Measurements from ENCODE around the gene CENPK.
"Not testable (repeated sequence)": the region's sequence is repeated elsewhere in the genome, so short reads cannot be mapped to it uniquely, and the experiment has no call there.

Gene CENPK

DNA sequence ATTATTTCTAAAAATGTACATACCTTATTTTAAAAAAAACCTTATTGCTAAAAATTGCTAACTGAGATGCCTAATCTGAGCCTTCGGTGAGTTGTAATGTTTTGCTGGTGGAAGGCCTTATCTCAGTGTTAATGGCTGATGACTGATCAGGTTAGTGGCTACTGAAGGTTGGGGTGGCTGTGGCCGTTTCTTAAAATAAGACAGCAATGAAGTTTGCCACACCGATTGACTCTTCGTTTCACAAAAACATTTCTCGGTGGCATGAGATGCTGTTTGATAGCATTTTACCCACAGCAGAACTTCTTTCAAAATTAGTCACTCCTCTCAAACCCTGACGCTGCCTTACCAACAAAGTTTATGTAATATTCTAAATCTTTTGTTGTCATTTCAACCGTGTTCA is 14.7 kb downstream of the CENPK start:
- H3K4me1 Mint-ChIP-seq (ENCODE audit: low read depth in 2 of 2): peaks cover 0 to 4% of the 10 kb centered on the region in 2 donors
- no peaks in the 10 kb centered on the region for H3K9me3 Mint-ChIP-seq
- no peak for DNase-seq
- no peak overlapping the region for H3K27ac Mint-ChIP-seq
- no peak overlapping the region for H3K4me3 Mint-ChIP-seq
- H3K27me3 Mint-ChIP-seq: no peaks in the 10 kb centered on the region
- H3K36me3 Mint-ChIP-seq (ENCODE audit: insufficient read depth): peaks cover 29% of the 10 kb centered on the region
- ATAC-seq (replicated peaks): no peak

DNA sequence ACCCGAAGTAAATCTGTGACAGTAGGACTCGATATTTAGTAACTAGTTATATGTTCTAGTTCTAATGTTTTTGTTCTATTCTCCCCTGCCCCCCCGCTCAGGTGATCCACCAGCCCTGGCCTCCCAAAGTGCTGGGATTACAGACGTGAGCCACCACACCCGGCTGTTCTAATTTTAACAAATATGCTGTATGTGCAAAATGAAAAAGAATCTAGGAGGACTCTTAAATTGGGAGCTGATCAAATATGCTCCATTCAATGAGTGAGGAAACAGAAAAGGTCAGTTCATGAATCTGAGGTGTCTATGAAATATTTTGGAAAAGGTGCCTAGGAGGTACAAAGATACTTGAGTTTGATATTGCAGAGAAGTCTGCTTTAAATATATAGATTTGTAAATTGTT is 16.8 kb downstream of the CENPK start:
- Mint-ChIP-seq H3K27ac (no peak overlapping the region), H3K9me3 (no peaks in the 10 kb centered on the region), H3K4me3 (no peak overlapping the region), H3K36me3 (ENCODE audit: insufficient read depth) (peaks cover 36% of the 10 kb centered on the region), H3K4me1 (ENCODE audit: low read depth in 2 of 2) (peaks cover 0 to 2% of the 10 kb centered on the region in 2 donors), H3K27me3 (no peaks in the 10 kb centered on the region)
- DNase-seq (no peak), ATAC-seq (replicated peaks) (no peak)

DNA sequence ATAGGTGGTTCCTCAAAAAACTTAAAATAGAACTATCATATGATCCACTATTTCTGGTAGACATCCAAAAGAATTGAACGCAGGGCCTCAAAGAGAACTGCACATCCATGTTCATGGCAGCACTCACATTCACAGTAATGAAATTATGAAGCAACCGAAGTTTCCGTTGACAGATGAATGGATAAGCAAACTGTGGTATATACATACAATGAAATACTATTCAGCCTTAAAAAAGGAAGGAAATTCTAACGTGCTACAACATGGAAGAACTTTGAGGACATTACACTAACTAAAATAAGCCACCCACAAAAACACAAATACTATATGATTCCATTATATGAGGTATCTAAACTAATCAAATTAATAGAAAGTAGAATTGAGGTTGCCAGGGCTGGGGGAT is 18.5 kb downstream of the CENPK start:
- Mint-ChIP-seq H3K4me3 (no peak overlapping the region), H3K9me3 (no peaks in the 10 kb centered on the region), H3K4me1 (ENCODE audit: low read depth in 2 of 2) (peaks cover 0 to under 1% of the 10 kb centered on the region in 2 donors), H3K27me3 (no peaks in the 10 kb centered on the region), H3K27ac (no peak overlapping the region), H3K36me3 (ENCODE audit: insufficient read depth) (peaks cover 19% of the 10 kb centered on the region)
- DNase-seq (no peak), ATAC-seq (replicated peaks) (no peak)

DNA sequence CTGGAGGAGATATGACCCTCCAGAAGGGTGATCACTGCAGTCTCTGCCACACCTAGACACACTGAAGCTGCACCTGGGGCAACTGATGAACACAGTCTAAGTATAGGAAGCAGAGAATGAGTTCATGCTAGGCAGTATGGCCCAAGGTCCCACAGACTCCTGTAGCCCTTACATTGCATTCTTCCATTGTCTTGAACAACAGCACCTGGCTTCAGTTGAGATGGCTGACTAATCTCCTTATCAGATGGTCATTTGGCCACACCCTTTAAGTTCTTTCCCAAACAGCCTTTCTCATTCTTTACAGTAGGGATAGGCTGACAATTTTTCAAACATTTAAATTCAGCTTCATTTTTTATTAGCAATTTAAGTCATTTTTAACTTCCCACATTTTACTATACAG is 23.1 kb downstream of the CENPK start:
- Mint-ChIP-seq H3K4me3 (no peak overlapping the region), H3K27me3 (no peaks in the 10 kb centered on the region), H3K27ac (peak overlapping the region; percentile 10 to 38), H3K9me3 (no peaks in the 10 kb centered on the region), H3K4me1 (ENCODE audit: low read depth in 2 of 2) (no peaks in the 10 kb centered on the region), H3K36me3 (ENCODE audit: insufficient read depth) (peaks cover 20% of the 10 kb centered on the region)
- DNase-seq: no peak
- ATAC-seq (replicated peaks): no peak

DNA sequence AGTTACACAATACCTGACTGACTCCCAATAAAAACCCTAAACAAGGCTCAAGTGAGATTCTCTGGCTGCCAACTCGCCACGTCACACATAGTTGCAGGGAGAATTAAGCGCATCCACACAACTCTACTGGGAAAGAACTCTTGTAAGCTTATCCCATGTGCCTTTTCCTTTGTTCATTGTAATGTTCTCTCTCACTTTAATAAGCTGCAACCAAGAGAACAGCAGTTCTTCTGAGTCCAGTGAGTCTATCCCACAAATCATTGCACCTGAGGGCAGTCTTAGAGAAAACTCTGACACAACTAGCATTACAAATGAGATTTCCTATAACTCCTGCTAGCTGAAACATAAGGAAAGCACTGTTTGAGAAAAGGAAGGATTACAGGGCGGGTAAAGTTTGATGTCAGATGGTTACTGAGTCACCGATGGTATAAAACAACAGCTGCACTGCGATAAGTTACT is 27.4 kb downstream of the CENPK start:
- no peak for DNase-seq
- Mint-ChIP-seq H3K36me3 (ENCODE audit: insufficient read depth) (peaks cover 20% of the 10 kb centered on the region), H3K9me3 (no peaks in the 10 kb centered on the region), H3K27ac (no peak overlapping the region), H3K4me1 (ENCODE audit: low read depth in 2 of 2) (no peaks in the 10 kb centered on the region), H3K4me3 (no peak overlapping the region), H3K27me3 (no peaks in the 10 kb centered on the region)
- ATAC-seq (replicated peaks): no peak

DNA sequence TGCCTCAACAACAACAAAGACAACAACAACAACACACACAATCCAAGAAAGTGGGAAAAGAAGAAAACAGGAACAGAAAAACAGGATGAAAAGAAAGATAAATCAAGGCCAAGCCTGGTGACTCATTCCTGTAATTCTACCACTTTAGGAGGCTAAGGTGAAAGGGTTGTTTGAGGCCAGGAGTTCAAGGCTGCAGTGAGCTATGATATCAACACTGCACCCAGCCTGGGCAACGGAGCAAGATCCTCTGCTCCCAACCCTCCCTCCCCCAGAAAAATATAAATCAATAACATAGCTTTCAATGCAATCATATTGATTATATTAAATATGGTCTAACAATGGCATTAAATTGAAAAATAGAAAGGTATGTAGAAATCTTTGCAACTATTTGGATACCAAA is 32.1 kb downstream of the CENPK start:
- Mint-ChIP-seq H3K9me3 (no peaks in the 10 kb centered on the region), H3K27ac (no peak overlapping the region), H3K36me3 (ENCODE audit: insufficient read depth) (peaks cover 15% of the 10 kb centered on the region), H3K27me3 (no peaks in the 10 kb centered on the region), H3K4me3 (no peak overlapping the region), H3K4me1 (ENCODE audit: low read depth in 2 of 2) (no peaks in the 10 kb centered on the region)
- ATAC-seq (replicated peaks) (no peak), DNase-seq (no peak)

DNA sequence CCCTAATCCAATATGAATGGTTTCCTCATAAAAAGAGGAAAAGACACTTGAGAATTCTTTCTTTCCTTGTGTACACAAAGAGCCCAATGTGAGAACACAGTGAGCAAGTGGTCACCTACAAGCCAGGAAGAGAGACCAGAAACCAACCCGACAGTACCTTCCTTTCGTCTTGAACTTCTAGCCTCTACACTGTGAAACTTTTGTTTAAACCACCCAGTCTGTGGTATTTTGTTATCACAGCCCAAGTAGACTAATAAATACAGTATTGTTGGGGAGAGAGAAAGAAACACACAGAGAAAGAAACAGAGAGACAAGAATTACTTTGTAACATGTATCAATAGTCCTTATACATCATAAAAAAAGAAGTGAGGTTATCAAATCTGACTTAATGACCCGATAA is 37.2 kb downstream of the CENPK start:
- DNase-seq (no peak), ATAC-seq (replicated peaks) (no peak)
- Mint-ChIP-seq H3K4me3 (no peak overlapping the region), H3K36me3 (ENCODE audit: insufficient read depth) (peaks cover 31% of the 10 kb centered on the region), H3K4me1 (ENCODE audit: low read depth in 2 of 2) (no peaks in the 10 kb centered on the region), H3K9me3 (no peaks in the 10 kb centered on the region), H3K27me3 (no peaks in the 10 kb centered on the region), H3K27ac (peak overlapping the region in 1 of 2 donors; percentile 6)

DNA sequence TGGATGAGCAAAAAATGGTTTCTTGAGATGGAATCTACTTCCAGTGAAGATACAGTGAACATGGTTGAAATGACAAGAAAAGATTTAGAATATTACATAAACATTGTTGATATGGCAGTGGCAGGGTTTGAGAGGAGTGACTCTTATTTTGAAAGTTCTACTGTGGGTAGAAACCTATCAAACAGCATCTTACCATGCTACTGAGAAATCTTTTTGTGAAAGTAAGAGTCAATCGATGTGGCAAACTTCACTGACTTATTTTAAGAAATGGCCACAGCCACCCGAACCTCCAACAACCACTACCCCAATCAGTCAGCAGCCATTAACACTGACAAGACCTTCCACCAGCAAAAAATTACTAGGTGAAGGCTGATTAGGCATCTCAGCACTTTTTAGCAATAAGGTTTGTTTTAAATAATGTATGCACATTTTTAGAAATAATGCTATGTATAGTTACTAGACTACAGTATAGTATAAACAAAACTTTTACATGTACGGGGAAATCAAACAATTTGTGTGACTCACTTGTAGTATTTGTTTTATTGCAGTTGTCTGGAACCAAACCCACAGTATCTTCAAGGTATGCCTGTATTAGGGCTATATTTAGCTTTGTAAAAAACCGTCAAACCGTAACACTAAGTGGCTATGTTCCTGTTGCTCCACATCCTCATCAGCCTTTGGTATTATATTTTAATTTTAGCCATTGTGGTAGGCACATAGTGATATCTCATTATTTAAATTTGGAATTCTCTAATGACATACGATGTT is 50.6 kb downstream of the CENPK start:
- ATAC-seq (replicated peaks): no peak
- Mint-ChIP-seq H3K27ac (no peak overlapping the region), H3K9me3 (no peaks in the 10 kb centered on the region), H3K4me1 (ENCODE audit: low read depth in 2 of 2) (no peaks in the 10 kb centered on the region), H3K27me3 (no peaks in the 10 kb centered on the region), H3K36me3 (ENCODE audit: insufficient read depth) (no peaks in the 10 kb centered on the region), H3K4me3 (no peak overlapping the region)
- no peak for DNase-seq

DNA sequence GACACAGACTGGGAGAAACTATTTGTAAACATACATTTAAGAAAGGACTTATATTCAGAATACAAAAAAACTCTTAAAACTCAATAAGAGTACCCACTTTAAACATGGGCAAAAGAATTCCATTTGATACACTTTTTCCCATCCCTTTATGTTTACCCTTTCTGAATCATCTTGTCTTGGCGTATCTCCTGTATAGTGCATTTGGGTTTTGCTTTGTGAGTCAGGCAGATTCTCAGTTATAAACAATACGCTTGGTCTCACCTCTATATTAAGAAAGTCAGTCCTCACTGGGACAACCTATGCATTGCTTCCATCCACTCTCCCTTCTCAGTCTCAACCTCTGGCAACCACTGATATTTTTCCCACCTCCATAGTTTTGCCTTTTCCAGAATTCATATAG is 54.0 kb downstream of the CENPK start:
- Mint-ChIP-seq H3K27ac (no peak overlapping the region), H3K4me1 (ENCODE audit: low read depth in 2 of 2) (no peaks in the 10 kb centered on the region), H3K36me3 (ENCODE audit: insufficient read depth) (no peaks in the 10 kb centered on the region), H3K27me3 (no peaks in the 10 kb centered on the region), H3K4me3 (no peak overlapping the region), H3K9me3 (no peaks in the 10 kb centered on the region)
- ATAC-seq (replicated peaks) (no peak), DNase-seq (no peak)

DNA sequence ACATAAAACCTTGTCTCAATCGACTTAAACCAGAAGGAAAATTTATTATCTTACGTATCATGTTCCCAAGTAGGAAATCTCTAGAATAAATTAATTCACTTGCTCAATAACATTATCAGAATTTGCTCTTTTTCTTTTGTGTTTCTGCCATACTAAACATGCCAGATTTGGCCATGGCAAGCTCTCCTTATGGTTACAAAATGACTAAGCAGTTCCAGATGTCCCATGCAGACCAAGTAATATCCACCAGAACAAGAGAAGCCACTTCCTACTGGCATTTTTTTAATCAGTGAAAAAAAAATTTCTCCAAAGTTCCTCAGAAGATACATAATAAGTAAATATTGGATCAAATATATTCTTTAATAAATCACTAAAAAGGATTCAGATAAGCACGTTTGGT is 56.0 kb downstream of the CENPK start:
- Mint-ChIP-seq H3K9me3 (no peaks in the 10 kb centered on the region), H3K4me1 (ENCODE audit: low read depth in 2 of 2) (no peaks in the 10 kb centered on the region), H3K27me3 (no peaks in the 10 kb centered on the region), H3K4me3 (no peak overlapping the region), H3K36me3 (ENCODE audit: insufficient read depth) (peaks cover 6% of the 10 kb centered on the region), H3K27ac (no peak overlapping the region)
- ATAC-seq (replicated peaks) (no peak), DNase-seq (no peak)

DNA sequence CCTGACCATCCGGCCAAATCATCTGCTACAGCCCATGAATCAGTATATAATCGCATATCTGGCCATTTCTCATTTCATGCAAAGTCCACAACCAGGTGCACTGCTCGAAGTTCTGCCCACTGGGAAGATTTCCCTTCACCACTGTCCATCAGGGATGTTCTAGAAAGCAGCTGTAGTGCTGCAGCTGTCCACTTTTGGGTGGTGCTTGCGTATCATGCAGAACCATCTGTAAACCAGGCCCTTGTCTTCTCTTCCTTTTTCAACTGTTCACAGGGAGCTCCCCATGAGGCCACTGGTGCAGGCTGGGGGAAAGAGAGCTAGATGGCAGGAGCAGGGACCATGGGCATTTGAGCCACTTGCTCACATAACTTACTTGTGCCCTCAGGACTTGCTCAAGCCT is 73.8 kb downstream of the CENPK start:
- no peak overlapping the region for H3K4me3 Mint-ChIP-seq
- H3K4me1 Mint-ChIP-seq (ENCODE audit: low read depth in 2 of 2): no peaks in the 10 kb centered on the region
- H3K36me3 Mint-ChIP-seq (ENCODE audit: insufficient read depth): no peaks in the 10 kb centered on the region
- no peak for DNase-seq
- H3K27ac Mint-ChIP-seq: no peak overlapping the region
- no peaks in the 10 kb centered on the region for H3K9me3 Mint-ChIP-seq
- no peak for ATAC-seq (replicated peaks)
- no peaks in the 10 kb centered on the region for H3K27me3 Mint-ChIP-seq

DNA sequence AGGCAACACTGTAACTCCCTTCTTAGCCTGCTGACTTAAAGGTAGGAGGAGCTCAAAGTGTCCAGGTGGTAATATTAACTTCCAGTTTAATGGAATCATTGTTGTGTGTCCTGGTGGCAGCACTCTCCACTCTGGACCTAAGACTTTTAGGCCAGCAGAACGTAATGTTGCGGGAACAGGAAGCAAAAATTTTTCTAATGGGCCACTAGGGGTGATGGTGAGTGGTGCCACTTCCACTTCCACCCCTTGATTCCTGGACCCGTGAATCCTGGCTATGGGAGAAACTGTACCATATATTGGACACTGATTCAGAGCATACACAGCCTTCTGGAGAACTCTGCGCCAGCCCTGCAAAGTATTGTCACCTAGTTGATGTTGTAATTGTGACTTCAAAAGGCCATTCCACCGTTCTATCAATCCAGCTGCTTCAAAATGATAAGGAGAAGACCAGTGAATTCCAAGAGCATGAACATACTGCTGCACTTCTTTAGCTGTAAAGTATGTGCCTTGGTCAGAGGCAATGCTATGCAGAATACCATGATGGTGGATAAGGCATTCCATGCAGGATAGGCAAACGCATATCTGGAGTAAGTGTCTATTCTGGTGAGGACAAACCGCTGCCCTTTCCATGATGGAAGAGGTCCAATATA is 74.8 kb downstream of the CENPK start:
- not testable (repeated sequence) for H3K27me3 Mint-ChIP-seq; H3K27ac Mint-ChIP-seq; H3K36me3 Mint-ChIP-seq (ENCODE audit: insufficient read depth); H3K4me3 Mint-ChIP-seq; DNase-seq; H3K9me3 Mint-ChIP-seq; ATAC-seq (replicated peaks); H3K4me1 Mint-ChIP-seq (ENCODE audit: low read depth in 2 of 2)

DNA sequence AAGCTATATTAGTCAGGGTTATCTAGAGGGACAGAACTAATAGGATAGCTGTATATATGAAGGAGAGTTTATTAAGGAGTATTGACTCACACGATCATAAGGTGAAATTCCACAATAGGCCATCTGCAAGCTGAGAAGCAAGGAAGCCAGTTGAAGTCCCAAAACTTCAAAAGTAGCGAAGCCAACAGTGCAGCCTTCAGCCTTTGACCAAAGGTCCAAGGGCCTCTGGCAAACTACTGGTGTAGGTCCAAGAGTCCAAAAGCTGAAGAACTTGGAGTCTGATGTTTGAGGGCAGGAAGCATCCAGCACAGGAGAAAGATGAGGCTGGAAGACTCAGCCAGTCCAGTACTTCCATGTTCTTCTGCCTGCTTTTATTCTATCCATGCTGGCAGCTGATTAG is 76.2 kb downstream of the CENPK start:
- DNase-seq; H3K27me3 Mint-ChIP-seq; H3K4me3 Mint-ChIP-seq; H3K36me3 Mint-ChIP-seq (ENCODE audit: insufficient read depth); H3K9me3 Mint-ChIP-seq; ATAC-seq (replicated peaks); H3K27ac Mint-ChIP-seq: not testable (repeated sequence)
- peaks cover 11 to 12% of the 10 kb centered on the region in 2 donors for H3K4me1 Mint-ChIP-seq (ENCODE audit: low read depth in 2 of 2)

DNA sequence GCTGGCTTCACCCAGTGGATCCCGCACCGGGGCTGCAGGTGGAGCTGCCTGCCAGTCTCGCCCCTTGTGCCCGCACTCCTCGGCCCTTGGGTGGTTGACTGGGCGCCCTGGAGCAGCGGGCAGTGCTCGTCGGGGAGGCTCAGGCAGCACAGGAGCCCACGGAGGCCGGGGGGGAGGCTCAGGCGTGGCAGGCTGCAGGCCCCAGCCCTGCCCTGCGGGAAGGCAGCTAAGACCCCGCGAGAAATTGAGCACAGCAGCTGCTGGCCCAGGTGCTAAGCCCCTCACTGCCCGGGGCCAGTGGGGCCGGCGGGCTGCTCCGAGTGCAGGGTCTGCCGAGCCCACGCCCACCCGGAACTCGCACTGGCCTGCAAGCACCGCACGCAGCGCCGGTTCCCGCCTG is 77.6 kb downstream of the CENPK start:
- DNase-seq (no peak), ATAC-seq (replicated peaks) (no peak)
- H3K4me1 Mint-ChIP-seq (ENCODE audit: low read depth in 2 of 2): peaks cover 11 to 13% of the 10 kb centered on the region in 2 donors
- H3K27ac Mint-ChIP-seq: no peak overlapping the region
- H3K9me3 Mint-ChIP-seq: no peaks in the 10 kb centered on the region
- peaks cover 4% of the 10 kb centered on the region for H3K36me3 Mint-ChIP-seq (ENCODE audit: insufficient read depth)
- no peak overlapping the region for H3K4me3 Mint-ChIP-seq
- no peaks in the 10 kb centered on the region for H3K27me3 Mint-ChIP-seq

Measured in effector memory CD8-positive, alpha-beta T cell (primary cell).